Measurements from ENCODE around the gene HOXB6.

HOXB6 gene

DNA sequence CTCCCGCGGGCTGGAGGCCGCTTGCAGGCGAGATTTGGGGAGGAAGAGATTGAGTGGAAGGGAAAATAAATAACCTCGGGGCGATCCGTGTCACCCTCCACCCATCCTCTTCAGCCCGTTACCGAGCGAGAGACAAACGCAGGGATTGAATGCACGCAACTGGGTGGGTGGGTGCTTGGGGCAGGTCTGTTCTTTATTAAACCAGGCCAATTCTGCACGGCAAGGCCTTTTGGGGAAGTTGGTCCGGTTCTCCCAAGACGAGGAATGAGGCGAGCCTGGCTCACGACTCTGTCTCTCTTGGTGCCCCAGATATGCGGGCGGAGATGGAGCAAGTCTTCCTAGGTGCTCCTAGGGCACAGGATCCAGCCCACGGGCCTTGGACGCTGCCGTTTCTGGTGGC is 6.4 kb upstream of the HOXB6 start:
- DNase-seq = no peak

DNA sequence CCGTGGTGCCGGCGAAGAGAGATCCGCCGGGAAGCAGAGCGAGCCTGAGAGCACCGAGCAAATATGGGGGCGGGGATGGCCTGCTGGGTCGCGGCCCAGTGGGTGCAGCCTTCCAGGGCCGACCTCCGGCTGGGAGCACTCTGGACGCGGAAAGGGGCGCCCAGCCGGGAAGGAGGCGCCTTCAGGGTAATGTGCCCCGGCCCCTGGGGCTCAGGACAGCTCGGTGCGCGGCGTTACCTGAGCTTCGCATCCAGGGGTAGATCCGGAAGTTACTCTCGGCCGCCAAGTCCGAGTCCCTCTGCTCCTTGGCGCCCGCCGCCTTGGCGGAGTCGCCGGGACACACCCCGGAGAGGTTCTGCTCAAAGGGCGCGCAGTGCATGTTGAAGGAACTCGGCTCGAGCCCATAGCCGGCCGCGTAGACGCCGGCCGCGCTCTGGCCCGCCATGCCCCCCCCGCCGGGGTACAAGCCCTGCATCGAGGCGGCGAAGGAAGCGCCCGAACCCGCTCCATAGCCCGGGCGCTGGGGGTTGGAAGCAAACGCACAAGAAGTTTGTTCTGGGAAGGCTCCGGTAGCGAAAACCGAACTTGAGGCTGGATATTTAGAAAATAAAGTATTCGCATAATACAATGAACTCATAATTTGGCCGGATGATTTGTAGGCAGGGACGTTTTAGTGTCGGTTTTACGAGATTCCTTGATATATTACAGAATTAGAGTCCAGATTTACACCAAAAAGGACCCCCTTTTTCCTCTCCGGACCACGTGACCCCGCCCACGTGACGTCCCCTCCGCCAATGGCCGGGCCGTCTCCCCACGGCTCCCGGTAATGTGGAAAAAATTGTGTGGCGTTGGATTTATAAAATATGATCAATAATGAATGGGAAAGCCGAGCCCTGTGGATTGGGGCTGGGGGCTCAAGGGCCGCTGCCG is 5.8 kb upstream of the HOXB6 start, which contains the start of gene HOXB7:
TSS of gene HOXB7 (minus strand) at position 736 of the 930 bp plus-strand sequence. CDS start at position 637, 99 bp downstream.
- peak in 4 of 58 donors; percentile 1 to 10 (median 6) for DNase-seq

DNA sequence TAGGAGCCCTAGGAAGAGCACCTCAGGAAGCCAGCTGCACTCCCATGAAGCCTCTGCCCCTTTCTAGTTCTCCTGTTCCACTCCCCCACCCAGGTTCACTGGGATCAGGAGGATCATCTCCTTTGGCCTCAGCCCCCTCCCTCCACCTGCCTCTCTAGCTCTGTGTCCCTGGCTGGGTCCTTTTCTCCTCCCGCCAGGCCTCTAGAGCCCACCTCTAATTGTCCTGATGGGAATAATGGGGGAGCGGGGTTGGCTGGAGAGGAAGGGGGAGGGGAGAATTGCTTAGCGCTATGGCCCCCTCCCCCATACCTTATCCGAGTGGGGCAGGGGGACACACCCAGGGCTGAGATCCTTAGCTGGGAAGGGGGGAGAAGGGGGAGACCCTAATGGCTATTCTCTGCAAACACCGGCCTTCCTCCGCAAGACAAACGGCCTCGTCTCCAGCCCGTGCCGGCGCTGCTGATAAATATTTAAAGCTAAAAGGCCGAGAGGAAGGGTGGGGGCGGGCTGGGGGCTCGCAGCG is 5.0 kb upstream of the HOXB6 start:
- DNase-seq = no peak

DNA sequence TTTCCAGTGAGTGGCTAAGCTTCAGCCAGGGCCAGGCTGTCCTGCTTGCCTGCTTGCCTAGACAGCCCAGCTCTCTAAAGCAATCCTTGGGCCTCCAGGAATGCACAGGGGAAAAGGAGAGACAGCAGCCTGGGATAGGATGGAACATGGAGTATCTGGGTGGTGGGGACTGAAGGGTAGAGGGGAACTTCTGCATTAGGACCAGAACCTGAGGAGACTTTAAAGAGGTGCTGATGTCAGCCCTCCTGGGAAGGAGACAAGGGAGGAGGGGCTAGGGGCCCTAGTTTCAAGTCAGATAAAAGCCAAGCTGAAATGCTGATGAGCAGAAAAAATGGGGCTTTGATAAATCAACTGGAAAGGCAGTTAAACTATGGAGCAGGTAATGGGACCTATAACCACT is 4.2 kb upstream of the HOXB6 start:
- DNase-seq = no peak

DNA sequence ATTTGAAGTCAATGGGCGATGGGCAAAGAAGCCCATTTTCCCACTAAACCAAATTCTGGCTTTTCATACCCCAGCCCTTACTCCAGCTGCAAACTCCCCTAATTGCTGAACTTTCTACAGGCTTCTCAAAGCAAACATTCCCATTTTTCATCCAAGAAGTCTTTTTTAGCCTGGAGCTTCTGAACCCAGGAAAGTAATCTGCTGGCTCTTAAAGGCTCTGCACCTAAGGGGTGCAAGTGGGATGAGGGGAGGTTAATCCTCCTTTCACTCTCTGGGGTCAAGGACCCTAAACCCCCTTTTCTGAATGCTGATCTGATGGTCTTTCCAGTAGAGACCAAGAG is 3.7 kb upstream of the HOXB6 start:
- no peak for DNase-seq

DNA sequence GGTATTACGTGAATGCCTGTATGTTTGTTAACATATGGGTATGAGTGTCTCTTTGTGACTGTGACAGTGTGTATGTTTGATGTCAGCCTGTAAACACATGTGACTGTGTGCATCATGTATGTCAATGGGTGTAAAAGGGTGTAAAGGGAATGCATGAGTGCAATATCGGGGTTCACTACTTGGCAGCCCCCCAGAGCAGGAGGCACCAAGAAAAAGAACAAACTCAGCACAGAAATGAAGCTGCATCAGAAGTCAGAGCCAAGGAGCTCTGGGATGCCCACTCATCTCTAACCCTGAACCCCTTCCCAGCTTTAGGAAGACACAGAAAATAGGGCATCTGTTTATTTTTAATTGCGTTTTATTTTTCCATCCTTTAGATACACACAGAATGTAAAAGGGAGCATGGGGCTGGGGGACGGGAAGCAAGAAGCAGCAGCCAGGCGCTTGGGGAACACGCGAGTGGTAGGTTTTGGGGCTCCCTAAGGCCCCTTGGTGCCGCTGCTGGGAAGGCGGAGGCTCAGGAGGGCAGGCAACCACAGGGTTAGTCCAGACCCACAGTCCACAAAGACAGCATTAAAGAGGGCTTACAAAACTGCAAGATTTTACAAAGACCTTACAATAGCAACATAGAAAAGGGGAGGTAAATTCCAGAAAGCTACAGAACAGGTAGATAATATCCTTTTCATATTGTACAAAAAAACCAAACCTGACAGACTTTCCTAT is 2.3 kb upstream of the HOXB6 start:
- no peak for DNase-seq

DNA sequence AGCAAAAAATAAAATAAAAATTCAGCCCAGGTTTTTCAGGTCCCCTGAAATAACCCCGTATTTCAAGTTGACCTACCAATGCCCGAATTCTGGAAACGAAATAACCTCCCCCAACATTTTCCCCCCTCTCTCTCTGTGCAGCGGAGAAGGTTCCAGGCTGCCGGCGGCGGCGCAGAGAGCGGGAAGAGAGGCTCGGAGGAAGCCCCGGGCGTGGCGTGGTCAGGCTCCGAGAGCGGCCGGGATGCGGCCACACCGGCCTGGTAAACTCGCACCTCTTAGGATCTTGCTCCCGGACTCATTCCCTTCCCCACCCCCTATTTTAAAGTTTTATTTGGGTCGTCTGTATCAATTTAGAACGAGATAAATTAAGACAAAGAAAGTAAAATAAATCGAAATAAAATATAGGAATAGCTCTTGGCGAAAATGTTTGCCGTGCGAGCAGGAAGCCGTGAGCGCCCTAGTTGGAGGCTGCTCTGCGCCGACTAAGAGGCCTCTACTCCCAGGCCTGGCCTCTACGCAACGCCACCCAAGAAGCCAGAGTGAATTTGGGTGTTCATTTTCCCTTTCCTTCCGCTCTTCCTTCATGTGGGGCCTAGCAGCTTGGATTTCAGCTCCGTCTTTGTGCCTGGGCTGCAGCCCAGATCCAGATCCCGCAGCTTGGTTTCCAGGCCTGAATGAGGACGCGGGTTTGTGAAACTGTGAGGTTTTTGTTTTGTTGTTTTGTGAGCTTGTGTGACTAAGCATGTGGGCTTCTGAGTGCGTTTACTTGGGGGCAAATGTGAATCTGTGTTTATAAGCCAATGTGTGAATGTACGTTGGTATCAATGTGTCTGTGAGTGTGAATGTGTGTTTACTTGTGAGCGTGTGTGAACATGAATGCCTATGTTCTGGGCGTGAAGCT is 1.5 kb upstream of the HOXB6 start:
- no peak for DNase-seq

DNA sequence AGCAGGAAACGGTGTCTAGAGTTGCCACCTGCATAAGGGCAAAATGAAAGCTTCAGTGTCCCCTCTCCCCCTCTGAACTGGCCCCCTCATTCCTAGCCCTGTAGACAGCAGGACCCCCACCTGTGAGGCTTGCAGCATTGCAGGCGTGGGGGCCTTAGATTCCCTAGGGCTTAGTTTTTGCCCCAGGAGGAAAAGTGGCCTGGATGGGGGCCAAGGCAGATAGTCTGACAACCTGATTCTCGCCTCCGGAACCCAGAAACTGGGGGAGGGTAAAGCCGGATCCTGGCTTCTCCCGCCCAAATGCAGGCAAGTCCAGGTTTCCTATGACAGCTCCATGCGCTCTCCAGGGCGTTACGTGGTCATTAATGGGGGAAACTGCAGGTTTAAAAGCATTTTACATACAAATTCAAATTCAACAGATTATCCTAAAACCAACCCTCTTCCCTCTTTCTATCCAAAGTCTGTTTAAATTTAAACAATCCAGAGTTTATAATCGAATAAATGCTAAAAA is 678 bp upstream of the HOXB6 start:
- DNase-seq = no peak

DNA sequence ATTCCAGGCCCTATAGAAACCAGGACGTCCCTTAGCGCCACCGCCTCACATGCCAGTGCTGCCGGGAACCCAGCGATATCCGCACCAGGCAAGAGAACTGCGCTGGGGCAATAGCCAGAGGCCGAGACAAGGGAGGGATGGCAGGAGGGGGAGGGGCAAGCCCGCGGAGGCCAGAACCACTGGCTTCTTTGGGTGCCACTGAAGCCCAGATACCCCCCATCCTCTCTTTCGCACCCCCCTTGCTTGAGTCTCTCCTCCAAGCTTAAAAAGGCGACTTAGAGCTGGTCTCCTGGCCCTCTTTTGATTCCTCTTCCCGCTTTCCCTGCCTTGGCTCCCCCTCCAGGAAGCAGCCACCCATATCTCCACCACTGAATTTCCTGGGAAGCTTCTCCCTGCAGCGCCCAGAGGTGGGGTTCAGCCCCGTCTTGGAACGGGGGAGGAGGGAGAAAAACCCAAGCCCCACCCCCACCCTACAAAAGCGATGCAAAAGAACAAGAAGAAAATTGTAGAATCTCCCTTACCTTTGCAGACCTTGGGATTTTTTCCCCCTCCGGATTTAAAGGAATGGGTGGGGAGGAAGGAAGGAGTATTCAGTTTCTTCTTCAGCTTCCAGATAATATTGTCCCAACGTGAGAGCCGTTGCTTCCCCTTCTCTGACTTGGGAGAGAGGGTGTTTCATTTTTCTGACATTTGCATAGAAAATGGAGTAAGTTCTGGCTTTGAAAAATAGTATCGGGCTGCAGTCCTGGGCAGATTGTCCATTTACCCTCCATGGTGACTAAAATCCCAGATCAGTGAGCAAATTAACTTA is 622 bp downstream of the HOXB6 start:
- no peak for DNase-seq

DNA sequence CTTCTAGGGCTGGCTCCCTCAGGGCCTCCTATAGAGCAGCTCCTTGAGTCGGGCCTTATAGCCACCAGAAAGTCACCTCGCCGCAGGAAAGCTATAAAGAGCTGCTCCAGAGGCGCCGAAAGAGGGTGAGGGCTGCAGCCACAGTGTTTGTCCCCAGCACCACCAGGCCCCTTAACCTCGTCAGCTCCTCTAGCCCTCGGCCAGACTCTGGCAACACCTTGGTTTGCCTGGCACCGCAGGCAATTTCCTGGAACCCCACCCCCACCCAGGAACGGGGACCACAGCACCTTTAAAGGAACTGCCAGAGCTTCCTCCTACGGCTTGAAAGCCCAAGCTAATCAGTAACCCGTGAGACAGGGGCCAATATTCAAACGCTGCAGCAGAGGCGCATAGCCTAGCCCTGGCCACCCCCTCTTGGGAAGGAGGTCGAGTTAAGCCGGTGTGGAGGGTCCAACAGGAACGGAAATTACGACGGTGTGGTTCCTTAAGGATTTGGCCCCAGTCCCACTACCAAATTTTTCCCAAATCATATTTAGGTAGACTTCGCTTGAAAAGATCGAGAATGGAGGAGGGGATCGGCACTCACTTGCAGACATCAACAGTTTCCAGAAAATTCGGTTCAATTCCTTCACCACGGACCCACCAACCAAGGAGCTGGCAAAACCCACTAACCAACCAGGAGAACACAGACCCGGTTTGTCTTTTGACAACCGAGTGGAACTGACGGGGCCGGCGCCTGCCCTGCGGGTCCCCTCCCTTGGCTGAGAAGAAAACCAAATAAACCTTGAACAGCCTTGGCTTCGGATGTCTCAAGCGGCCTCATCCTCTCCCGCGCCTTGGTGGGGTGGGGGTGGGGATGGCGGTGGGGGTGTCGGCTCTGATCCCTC is 3.0 kb downstream of the HOXB6 start:
- DNase-seq = no peak

DNA sequence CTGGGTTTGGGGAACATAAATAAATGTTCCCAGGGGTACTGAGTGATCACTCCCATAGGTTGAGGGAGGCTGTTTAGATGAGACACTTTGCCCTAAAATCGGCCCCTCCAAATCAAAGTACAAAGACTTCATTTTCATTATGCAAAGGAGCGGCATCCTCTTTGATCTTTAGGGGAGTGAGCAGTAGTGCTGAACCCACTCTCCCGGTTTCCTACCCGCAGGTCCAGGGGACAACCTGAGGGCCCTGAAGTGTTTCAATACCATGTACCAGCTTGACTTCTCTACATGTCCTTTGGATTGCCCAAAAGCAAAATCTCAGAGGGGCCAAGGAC is 3.6 kb downstream of the HOXB6 start:
- no peak for DNase-seq

DNA sequence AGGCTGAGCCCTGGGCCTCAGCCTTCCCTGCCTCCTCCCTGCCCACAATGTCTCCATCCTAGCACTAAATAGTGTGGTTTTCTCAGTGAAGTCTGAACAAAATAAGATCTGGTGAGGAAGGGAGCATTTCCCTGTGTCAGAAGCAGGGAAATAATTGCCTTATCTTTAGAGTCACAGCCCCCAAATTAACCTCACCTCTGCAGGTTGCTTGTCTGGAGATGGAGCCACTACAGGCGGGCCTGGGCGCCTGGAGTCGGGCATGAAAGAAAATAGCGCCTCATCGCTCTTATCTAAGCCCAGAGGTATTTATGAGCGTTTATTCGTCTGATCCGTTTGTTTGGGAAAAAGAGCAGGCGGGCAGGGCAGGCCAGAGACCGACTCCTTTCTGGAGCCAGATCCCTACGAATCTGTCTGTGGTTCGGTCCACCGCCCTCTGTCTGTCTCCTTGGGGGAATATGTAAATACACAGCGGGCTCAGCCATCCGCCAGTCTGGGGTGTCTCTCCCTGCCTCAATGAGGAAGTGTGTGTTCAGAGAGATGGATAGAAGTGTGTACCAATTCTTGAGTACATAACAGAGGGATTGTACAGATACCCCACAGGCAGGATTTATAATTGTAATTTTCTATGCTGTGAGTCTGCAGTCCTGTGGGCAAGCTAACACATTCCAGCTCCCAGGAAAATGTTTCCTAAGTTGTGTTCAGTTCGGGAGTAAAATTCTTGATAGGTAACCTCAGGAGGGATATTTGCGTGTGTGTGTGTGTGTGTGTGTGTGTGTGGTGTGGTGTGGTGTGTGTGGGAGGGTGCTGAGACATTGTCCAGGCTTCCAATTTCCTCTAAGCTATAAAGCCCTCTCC is 4.3 kb downstream of the HOXB6 start:
- DNase-seq = no peak

DNA sequence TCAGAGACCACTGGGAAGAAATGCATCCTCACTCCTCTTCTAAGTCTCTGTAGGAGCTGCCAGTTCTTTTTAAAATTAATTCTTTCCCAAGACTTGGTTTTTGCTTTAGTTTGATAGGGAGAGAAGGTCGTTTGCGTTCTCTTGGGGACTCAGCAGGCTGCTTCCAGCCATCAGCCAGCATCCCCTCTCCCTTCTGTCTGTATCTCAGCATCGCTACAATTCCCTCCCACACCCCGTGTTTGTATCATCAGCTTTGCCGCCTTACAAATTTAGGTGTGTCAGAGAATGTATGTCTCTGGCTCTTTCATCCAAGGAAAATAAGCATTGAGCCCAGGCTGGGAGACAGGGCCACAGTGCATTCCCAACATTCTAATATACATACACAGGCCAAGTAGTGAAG is 5.4 kb downstream of the HOXB6 start:
- no peak for DNase-seq

DNA sequence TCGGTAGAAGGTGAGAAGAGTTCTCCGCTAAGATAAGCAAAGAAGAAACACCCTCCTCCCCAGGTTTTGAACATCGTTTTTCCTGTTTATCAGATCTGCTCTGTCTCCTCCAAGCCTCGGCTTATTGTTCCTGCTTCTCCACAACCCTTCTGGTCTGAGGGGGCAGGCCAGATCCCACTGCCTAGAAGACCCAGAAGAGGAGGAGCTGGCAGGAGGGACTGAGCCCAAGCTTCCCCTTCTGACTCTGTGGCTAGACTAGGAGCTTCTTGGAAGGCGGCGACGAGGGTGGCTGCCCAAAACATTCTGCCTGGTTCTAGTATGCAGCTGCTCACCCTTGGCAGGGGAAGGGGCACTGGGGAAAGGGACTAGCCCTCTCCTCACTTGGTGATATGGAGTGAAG is 6.0 kb downstream of the HOXB6 start:
- DNase-seq = no peak

DNA sequence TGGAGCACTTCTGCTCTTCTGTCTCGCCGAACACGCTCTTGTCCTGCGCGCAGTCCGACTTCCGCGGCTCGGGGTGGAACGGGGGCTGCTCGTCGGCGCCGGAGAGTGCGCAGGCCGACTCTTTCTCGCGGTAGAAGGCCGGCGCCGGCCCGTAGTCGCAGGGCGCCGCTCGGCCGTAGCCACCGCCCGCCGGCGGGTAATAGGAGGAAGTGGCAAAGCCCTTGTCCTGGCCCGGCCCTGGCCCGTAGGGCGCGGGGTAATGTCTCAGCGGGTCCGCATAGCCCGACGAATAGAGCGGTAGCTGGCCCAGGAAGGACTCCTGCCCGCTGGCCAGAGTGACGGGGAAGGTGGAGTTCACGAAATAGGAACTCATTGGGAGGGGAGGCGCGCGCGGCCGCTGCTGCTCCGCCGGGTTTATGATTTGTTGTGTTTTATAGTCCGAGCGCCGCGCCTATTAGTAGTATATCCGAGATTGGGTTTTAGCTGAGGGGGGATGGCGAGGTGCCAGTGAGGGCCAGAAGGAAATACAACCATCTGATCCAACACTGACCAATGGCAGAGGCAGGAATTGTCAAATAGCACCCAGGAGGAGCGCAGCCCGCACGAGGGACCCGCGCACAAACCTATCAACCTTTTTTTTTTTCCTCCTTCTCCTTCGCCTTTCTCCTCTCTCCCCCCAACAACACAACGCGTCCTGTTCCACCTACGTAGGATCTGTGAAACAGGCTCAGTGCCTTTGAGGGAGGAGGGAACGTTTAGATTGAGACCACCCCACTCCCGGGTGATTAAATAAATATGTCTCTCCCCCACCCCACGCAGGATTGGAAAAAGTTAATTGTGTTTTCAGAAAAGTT is 6.8 kb downstream of the HOXB6 start:
- no peak for DNase-seq

DNA sequence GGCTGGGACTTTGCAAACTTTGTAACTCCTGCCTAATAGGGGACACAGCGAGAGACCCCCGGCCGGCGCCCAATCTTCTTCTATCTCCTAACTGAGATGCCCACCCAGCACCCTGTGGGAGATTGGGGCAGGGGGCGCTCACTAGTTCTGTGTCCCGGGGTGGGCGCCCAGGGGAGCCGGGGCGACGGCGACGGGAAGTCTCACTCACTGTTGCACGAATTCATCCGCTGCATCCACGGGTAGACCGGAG is 7.3 kb downstream of the HOXB6 start:
- no peak for DNase-seq

DNA sequence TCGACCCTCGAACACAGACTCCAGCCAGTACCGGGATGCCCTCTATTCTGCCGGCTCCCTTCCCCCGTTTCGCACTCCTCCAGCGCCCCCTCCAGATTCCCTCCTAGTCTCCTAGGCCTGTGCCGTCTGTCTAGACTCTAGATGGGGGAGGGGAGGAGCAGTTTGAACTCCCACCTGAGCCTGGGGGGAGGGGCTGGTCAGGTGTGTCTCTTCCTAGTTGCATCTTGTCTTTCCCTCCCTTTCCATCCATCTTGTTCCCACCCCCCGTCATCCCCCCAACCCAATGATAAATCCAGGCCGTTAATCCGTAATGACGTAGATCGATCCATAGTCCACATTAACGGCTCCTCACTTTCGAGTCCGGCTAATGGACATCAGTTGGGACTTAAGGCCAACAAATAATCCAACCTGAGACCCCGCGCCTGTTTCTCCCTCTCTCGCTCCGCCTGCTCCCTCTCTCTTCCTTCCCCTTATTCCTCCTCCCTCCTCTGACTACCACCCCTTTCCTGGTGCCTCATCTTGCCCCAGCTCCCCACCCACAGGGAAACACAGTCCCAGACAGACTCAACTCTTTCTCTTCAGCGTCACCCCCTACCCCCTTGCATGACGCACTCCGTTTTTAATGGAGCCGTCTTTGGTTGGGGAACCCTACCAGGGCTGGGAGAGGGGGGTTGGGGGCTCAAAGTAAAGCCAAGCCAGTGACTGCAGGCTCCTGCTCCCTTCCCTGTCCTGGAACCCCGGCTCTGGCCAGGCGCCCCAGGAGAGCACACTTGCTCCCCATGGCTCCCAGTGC is 7.9 kb downstream of the HOXB6 start:
- DNase-seq = no peak

Measured in anterior cingulate cortex (tissue), 58 donors.